Neuronal stem cell (in vitro differentiated cells): Measurements from ENCODE around the gene FAM219A.

Source experiments
- DNase-seq: peaks from one replicate; pipeline ENCODE4 v3.0.0-alpha.2; 2013; ENCODE audit warnings: low spot score
- H2AFZ ChIP-seq: one replicate; pipeline ENCODE4 v1.6.1; 2013; ENCODE audit warnings: mild to moderate bottlenecking, low read length, inconsistent platforms
- H2AK5ac ChIP-seq: 2 replicates; pipeline ENCODE4 v1.6.1; 2013; ENCODE audit warnings: low read depth, mild to moderate bottlenecking, inconsistent platforms, low read length, moderate library complexity, mixed read lengths
- H2BK120ac ChIP-seq: 2 replicates; pipeline ENCODE4 v1.6.1; 2013; ENCODE audit warnings: low read depth, mild to moderate bottlenecking, inconsistent platforms, low read length, moderate library complexity, mixed read lengths
- H2BK12ac ChIP-seq: one replicate; pipeline ENCODE4 v1.6.1; 2013; ENCODE audit warnings: low read length, inconsistent platforms
- H2BK15ac ChIP-seq: 2 replicates; pipeline ENCODE4 v1.6.1; 2013; ENCODE audit warnings: mild to moderate bottlenecking, low read length, inconsistent platforms, mixed read lengths
- H2BK5ac ChIP-seq: one replicate; pipeline ENCODE4 v1.6.1; 2013; ENCODE audit warnings: inconsistent platforms, mild to moderate bottlenecking, low read length, moderate library complexity
- H3K14ac ChIP-seq: one replicate; pipeline ENCODE4 v1.6.1; 2013; ENCODE audit warnings: low read length, inconsistent platforms
- H3K18ac ChIP-seq: 2 replicates; pipeline ENCODE4 v1.6.1; 2013; ENCODE audit warnings: low read length, inconsistent platforms
- H3K23ac ChIP-seq: 2 replicates; pipeline ENCODE4 v1.6.1; 2013; ENCODE audit warnings: low read depth, mild to moderate bottlenecking, mixed read lengths, low read length, inconsistent platforms; ENCODE audit not compliant: poor library complexity
- H3K27ac ChIP-seq: replicated peaks from 3 replicates; pipeline ENCODE4 v1.5.1; 2013; ENCODE audit warnings: low read length, inconsistent platforms
- H3K27me3 ChIP-seq, 3 experiments: 2 replicates each; pipeline ENCODE4 v1.6.1; 2013; ENCODE audit warnings: low read length in 3 of 3, mild to moderate bottlenecking in 2 of 3, inconsistent platforms in 1 of 3, low read depth in 1 of 3, mixed read lengths in 1 of 3, moderate library complexity in 1 of 3; ENCODE audit not compliant: control insufficient read depth in 3 of 3, insufficient read depth in 3 of 3
- H3K36me3 ChIP-seq, 2 donors: replicated peaks in 1 of 2; 2 replicates each; pipeline ENCODE4 v1.6.1; 2013; ENCODE audit warnings: low read length in 2 of 2; ENCODE audit not compliant: control insufficient read depth in 2 of 2, insufficient read depth in 2 of 2
- H3K4ac ChIP-seq: 2 replicates; pipeline ENCODE4 v1.6.1; 2013; ENCODE audit warnings: inconsistent platforms, mild to moderate bottlenecking, low read length, moderate library complexity
- H3K4me1 ChIP-seq, 2 donors: 1 replicate in 1 of 2; 2 replicates in 1 of 2; pipeline ENCODE4 v1.6.1; 2013; ENCODE audit warnings: low read length in 2 of 2, low read depth in 1 of 2; ENCODE audit not compliant: control insufficient read depth in 2 of 2, insufficient read depth in 1 of 2
- H3K4me2 ChIP-seq: one replicate; pipeline ENCODE4 v1.6.1; 2013; ENCODE audit warnings: mild to moderate bottlenecking, low read length, inconsistent platforms; ENCODE audit not compliant: insufficient read depth, poor library complexity, severe bottlenecking
- H3K4me3 ChIP-seq, 2 donors: 2 replicates each; pipeline ENCODE4 v1.5.1; 2013; ENCODE audit warnings: low read length in 2 of 2, mild to moderate bottlenecking in 2 of 2, inconsistent platforms in 1 of 2, moderate library complexity in 1 of 2
- H3K79me1 ChIP-seq: one replicate; pipeline ENCODE4 v1.6.1; 2013; ENCODE audit warnings: low read depth, mild to moderate bottlenecking, inconsistent platforms, low read length, moderate library complexity
- H3K9ac ChIP-seq: one replicate; pipeline ENCODE4 v1.6.1; 2013; ENCODE audit warnings: mild to moderate bottlenecking, low read depth, low read length, inconsistent platforms; ENCODE audit not compliant: poor library complexity
- H3K9me3 ChIP-seq, 2 donors: replicated peaks in 1 of 2; 2 replicates each; pipeline versions ENCODE3 to v1.6.1; 2013; ENCODE audit warnings: low read length in 2 of 2, mild to moderate bottlenecking in 2 of 2, inconsistent platforms in 1 of 2, low read depth in 1 of 2, mixed read lengths in 1 of 2, moderate library complexity in 1 of 2; ENCODE audit not compliant: control insufficient read depth in 2 of 2, insufficient read depth in 1 of 2
- H4K8ac ChIP-seq: one replicate; pipeline ENCODE4 v1.6.1; 2013; ENCODE audit warnings: low read depth, mild to moderate bottlenecking, inconsistent platforms, low read length, moderate library complexity
- H4K91ac ChIP-seq: one replicate; pipeline ENCODE4 v1.6.1; 2013; ENCODE audit warnings: low read length, low read depth, mild to moderate bottlenecking, inconsistent platforms; ENCODE audit not compliant: poor library complexity
- WGBS, 2 donors: extraction: QIAGEN DNeasy Blood & Tissue Kit; methylation state at CpG; one replicate each; pipeline ENCODE4 v1.1.7; 2013; ENCODE audit warnings: missing lambda C conversion rate in 2 of 2, mixed read lengths in 1 of 2; ENCODE audit not compliant: insufficient read length in 2 of 2, insufficient replicate concordance in 1 of 2; ENCODE audit errors: extremely low coverage in 2 of 2; 5-methylcytosine and 5-hydroxymethylcytosine counted together

The FAM219A gene

GRCh38 chr9:34430843-34431437 is 27.4 kb downstream of the FAM219A start:
- Histone ChIP-seq H3K27ac (no peak overlapping the region), H3K23ac (no peak overlapping the region), H2BK12ac (no peak overlapping the region), H2BK5ac (no peak overlapping the region), H3K27me3 (no peaks in the 10 kb centered on the region), H2BK15ac (no peak overlapping the region), H3K18ac (no peak overlapping the region), H3K9ac (no peak overlapping the region), H4K8ac (no peak overlapping the region), H3K4me2 (no peak overlapping the region), H2AFZ (no peak overlapping the region), H3K36me3 (no peaks in the 10 kb centered on the region), H3K4me3 (no peak overlapping the region), H3K14ac (no peak overlapping the region), H3K9me3 (no peaks in the 10 kb centered on the region), H2BK120ac (no peak overlapping the region), H3K79me1 (no peaks in the 10 kb centered on the region), H3K4me1 (no peaks in the 10 kb centered on the region), H4K91ac (no peak overlapping the region), H3K4ac (no peak overlapping the region), H2AK5ac (no peak overlapping the region)
- DNase-seq: peak; percentile 72
- WGBS, 2 donors: no CpG with 5 or more reads among the region's 4 CpGs

GRCh38 chr9:34428325-34428958 is 29.9 kb downstream of the FAM219A start:
- H3K79me1 ChIP-seq: no peaks in the 10 kb centered on the region
- H2BK5ac ChIP-seq: no peak overlapping the region
- H2BK15ac ChIP-seq: no peak overlapping the region
- H3K36me3 ChIP-seq: no peaks in the 10 kb centered on the region
- H2BK120ac ChIP-seq: no peak overlapping the region
- H3K9me3 ChIP-seq: no peaks in the 10 kb centered on the region
- WGBS, 2 donors: no CpG with 5 or more reads among the region's 2 CpGs
- H3K4ac ChIP-seq: no peak overlapping the region
- H3K23ac ChIP-seq: no peak overlapping the region
- H3K27me3 ChIP-seq: peaks cover 0 to 2% (median 0%) of the 10 kb centered on the region in 3 experiments
- no peak overlapping the region for H3K9ac ChIP-seq
- no peak overlapping the region for H2AK5ac ChIP-seq
- H3K27ac ChIP-seq: no peak overlapping the region
- H3K18ac ChIP-seq: no peak overlapping the region
- H3K4me3 ChIP-seq: no peak overlapping the region
- no peak overlapping the region for H2AFZ ChIP-seq
- no peak overlapping the region for H4K8ac ChIP-seq
- DNase-seq: no peak
- no peak overlapping the region for H3K4me2 ChIP-seq
- no peak overlapping the region for H4K91ac ChIP-seq
- no peak overlapping the region for H3K14ac ChIP-seq
- no peak overlapping the region for H2BK12ac ChIP-seq
- H3K4me1 ChIP-seq: no peaks in the 10 kb centered on the region

DNA sequence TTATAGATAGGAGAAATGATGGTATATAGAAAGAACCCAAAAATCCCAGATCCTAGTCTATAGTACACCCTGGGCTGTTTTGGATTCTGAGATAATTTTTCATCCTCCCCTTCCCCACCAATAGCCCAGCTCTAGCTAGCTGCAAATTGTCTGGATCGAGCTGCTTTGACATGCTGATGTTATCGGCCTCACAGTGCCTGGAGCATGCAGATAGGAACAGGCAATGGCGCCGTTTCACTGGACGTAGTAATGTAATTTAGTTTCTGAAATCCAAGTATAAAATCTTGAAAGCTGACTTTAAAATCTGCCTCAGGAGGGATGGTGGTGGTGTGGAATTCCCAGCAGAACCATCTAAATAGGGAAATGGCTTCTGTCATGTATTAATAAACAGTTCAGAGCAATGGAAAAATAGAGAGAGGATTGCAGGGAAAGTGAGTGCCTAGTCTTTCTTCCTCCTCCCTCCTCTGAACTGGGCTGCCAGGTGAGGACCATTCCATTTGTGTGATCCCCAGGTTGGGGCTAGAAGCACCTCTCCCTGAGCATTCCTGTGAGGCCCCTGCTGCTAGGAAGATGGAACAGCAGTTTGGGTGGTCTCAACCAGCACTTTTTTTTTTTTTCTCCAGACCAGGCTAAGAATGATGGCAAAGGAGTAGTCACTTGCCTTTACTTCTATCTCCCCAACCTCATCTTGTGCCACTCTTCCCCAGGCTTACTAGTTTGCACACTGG is 31.9 kb downstream of the FAM219A start:
- DNase-seq: no peak
- Histone ChIP-seq H3K4me3 (no peak overlapping the region), H2BK12ac (no peak overlapping the region), H2AFZ (no peak overlapping the region), H2BK15ac (no peak overlapping the region), H3K4me1 (no peaks in the 10 kb centered on the region), H4K8ac (no peak overlapping the region), H3K36me3 (no peaks in the 10 kb centered on the region), H3K27me3 (peaks cover 0 to 2% (median 0%) of the 10 kb centered on the region in 3 experiments), H3K4ac (no peak overlapping the region), H3K14ac (no peak overlapping the region), H2BK5ac (no peak overlapping the region), H4K91ac (no peak overlapping the region), H3K9me3 (no peaks in the 10 kb centered on the region), H3K4me2 (no peak overlapping the region), H3K9ac (no peak overlapping the region), H3K79me1 (no peaks in the 10 kb centered on the region), H3K23ac (no peak overlapping the region), H3K27ac (no peak overlapping the region), H3K18ac (no peak overlapping the region), H2BK120ac (no peak overlapping the region), H2AK5ac (no peak overlapping the region)
- WGBS, 2 donors: no CpG with 5 or more reads among the region's 5 CpGs
